Measurements from ENCODE around the gene CD6. TPM values are rescaled to one million over a fixed set of nuclear protein-coding genes. Genes with fewer than 3 reads are reported as not detected.

CD6 gene
- total RNA-seq, 1 experiment from 2014 or later, result 1.4 TPM

DNA sequence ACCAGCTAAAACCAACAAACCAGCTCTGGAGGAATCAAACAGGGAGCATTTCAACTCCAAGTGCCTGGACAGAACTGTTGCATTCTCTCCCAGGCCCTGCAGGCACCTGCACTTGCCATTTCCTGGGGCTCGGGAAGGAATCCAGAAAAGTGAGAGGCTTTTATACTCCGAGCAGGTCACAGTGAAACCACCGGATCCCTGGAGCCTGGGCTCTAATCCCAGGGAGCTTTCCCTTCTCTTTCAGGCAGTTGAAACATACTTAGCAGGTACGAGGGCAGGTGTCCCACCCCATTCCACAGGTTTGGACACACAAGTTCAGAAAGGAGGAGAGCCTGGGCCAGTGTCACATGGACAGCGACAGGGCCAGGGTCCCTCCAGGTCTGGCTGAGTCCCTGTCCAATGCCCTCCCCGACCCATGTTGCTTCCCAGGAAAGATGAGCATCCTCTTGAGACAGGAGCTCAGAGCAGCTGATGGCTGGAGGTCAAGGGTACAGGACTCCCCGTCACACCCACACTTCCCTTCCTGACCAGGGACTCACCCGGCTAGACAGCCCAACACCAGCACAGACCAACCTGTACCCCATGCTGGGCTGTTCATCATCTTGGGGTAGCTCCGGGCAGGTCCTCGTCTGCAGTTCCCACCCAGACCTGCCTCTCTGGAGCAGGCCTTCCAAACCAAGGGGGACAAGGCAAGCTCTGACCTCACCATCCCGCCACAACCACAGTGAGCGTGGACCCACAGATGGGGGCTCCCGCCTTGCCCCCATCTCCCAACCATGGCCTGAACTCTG is 80.9 kb downstream of the CD6 start:
- no peak for TF ChIP-seq EGR1 (IDR thresholded peaks at IDR 0.05; ENCODE audit: low read depth)
- no peak for TF ChIP-seq EZH2 (IDR thresholded peaks at IDR 0.05)
- TF ChIP-seq SIN3A (IDR thresholded peaks at IDR 0.05; ENCODE audit: low read depth), result no peak
- TF ChIP-seq SP1 (IDR thresholded peaks at IDR 0.05; ENCODE audit: low read depth), result no peak
- TF ChIP-seq RAD21 (IDR thresholded peaks at IDR 0.05; ENCODE audit: low read depth), result no peak
- no peak overlapping the region for H3K9ac ChIP-seq (ENCODE audit: low read length)
- no peak overlapping the region for H3K4me3 ChIP-seq (replicated peaks in 1 of 2; ENCODE audit: low read depth in 1 of 2, low read length in 2 of 2)
- no peak overlapping the region for H3K4me2 ChIP-seq (ENCODE audit: low read length)
- ChIA-PET CTCF (no interaction called here), RAD21 (ENCODE audit: low non-redundant PET in 1 of 2, low total read pairs in 2 of 2, uncharacterized antibody in 2 of 2, unreplicated experiment in 2 of 2) (no interaction called here), POLR2A (no interaction called here)
- H3K27ac ChIP-seq (ENCODE audit: low read depth, low read length), result no peak overlapping the region
- H3K36me3 ChIP-seq (ENCODE audit: control insufficient read depth in 1 of 2, insufficient read depth in 2 of 2, low read length in 2 of 2), result no peaks in the 10 kb centered on the region
- H3K4me1 ChIP-seq (ENCODE audit: control insufficient read depth in 1 of 2, insufficient read depth in 2 of 2, low read length in 2 of 2), result no peaks in the 10 kb centered on the region
- H3K9me3 ChIP-seq (ENCODE audit: control insufficient read depth in 1 of 2, insufficient read depth in 1 of 2, low read depth in 1 of 2, low read length in 2 of 2), result no peaks in the 10 kb centered on the region
- H3K27me3 ChIP-seq (ENCODE audit: insufficient read depth, low read length), result peaks cover 8% of the 10 kb centered on the region; the same call in 1 of the 2 replicates
- ATAC-seq (no peak), DNase-seq (ENCODE audit: low read depth, low spot score) (no peak)
- H2AFZ ChIP-seq (ENCODE audit: low read depth, low read length, poor library complexity, severe bottlenecking), result no peak overlapping the region
- no TSS peak for BruUV-seq (replicated peaks)
- no peaks in the 10 kb centered on the region for H3K79me2 ChIP-seq (ENCODE audit: insufficient read depth, low read length)
- H4K20me1 ChIP-seq (ENCODE audit: insufficient read depth), result no peaks in the 10 kb centered on the region
- intact Hi-C loops (cut with micrococcal nuclease), result no loop called here
- no peaks in the 10 kb centered on the region for H3K9me2 ChIP-seq (ENCODE audit: insufficient read depth)

DNA sequence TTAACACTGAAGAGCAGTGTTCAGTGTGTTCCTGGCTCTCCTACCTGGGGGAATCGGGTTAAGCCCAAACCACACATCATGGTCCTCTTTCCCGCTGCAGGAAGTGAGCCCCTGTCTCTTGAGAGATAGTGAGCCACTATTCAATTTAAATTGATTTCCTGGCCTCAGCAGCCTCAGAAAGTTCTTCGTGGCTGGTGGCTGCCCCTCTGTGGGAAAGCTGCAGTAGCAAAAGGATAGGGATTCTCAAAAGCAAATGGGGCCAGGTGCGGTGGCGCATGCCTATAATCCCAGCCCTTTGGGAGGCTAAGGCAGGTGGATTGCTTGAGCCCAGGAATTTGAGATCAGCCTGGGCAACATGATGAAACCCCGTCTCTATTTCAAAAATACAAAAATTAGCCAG is 81.7 kb downstream of the CD6 start:
- Histone ChIP-seq H3K36me3 (ENCODE audit: control insufficient read depth in 1 of 2, insufficient read depth in 2 of 2, low read length in 2 of 2) (no peaks in the 10 kb centered on the region), H4K20me1 (ENCODE audit: insufficient read depth) (no peaks in the 10 kb centered on the region), H3K27ac (ENCODE audit: low read depth, low read length) (no peak overlapping the region), H3K4me2 (ENCODE audit: low read length) (no peak overlapping the region), H3K79me2 (ENCODE audit: insufficient read depth, low read length) (no peaks in the 10 kb centered on the region), H2AFZ (ENCODE audit: low read depth, low read length, poor library complexity, severe bottlenecking) (no peak overlapping the region), H3K4me1 (ENCODE audit: control insufficient read depth in 1 of 2, insufficient read depth in 2 of 2, low read length in 2 of 2) (no peaks in the 10 kb centered on the region), H3K9me3 (ENCODE audit: control insufficient read depth in 1 of 2, insufficient read depth in 1 of 2, low read depth in 1 of 2, low read length in 2 of 2) (no peaks in the 10 kb centered on the region), H3K4me3 (replicated peaks in 1 of 2; ENCODE audit: low read depth in 1 of 2, low read length in 2 of 2) (no peak overlapping the region), H3K9me2 (ENCODE audit: insufficient read depth) (no peaks in the 10 kb centered on the region), H3K27me3 (ENCODE audit: insufficient read depth, low read length) (no peaks in the 10 kb centered on the region), H3K9ac (ENCODE audit: low read length) (no peak overlapping the region)
- no peak for TF ChIP-seq FOSL1 (IDR thresholded peaks at IDR 0.05; ENCODE audit: low read depth)
- TF ChIP-seq TCF7L2 (IDR thresholded peaks at IDR 0.05; ENCODE audit: borderline replicate concordance, extremely low read depth, insufficient read depth, insufficient read length), result no peak
- TF ChIP-seq ZFX (IDR thresholded peaks at IDR 0.05), result no peak
- TF ChIP-seq JUND (IDR thresholded peaks at IDR 0.05), result no peak
- TF ChIP-seq ZNF274 (IDR thresholded peaks at IDR 0.05; ENCODE audit: low read depth, low read length), result no peak
- no peak for TF ChIP-seq CEBPB (IDR thresholded peaks at IDR 0.05; ENCODE audit: low read depth)
- no peak for TF ChIP-seq SP1 (IDR thresholded peaks at IDR 0.05; ENCODE audit: low read depth)
- TF ChIP-seq, protein P1, sequence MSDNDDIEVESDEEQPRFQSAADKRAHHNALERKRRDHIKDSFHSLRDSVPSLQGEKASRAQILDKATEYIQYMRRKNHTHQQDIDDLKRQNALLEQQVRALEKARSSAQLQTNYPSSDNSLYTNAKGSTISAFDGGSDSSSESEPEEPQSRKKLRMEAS (IDR thresholded peaks at IDR 0.05), result no peak
- TF ChIP-seq POLR2A (IDR thresholded peaks at IDR 0.05; ENCODE audit: borderline replicate concordance, extremely low read depth, insufficient read depth, insufficient read length), result no peak
- TF ChIP-seq, protein P2, sequence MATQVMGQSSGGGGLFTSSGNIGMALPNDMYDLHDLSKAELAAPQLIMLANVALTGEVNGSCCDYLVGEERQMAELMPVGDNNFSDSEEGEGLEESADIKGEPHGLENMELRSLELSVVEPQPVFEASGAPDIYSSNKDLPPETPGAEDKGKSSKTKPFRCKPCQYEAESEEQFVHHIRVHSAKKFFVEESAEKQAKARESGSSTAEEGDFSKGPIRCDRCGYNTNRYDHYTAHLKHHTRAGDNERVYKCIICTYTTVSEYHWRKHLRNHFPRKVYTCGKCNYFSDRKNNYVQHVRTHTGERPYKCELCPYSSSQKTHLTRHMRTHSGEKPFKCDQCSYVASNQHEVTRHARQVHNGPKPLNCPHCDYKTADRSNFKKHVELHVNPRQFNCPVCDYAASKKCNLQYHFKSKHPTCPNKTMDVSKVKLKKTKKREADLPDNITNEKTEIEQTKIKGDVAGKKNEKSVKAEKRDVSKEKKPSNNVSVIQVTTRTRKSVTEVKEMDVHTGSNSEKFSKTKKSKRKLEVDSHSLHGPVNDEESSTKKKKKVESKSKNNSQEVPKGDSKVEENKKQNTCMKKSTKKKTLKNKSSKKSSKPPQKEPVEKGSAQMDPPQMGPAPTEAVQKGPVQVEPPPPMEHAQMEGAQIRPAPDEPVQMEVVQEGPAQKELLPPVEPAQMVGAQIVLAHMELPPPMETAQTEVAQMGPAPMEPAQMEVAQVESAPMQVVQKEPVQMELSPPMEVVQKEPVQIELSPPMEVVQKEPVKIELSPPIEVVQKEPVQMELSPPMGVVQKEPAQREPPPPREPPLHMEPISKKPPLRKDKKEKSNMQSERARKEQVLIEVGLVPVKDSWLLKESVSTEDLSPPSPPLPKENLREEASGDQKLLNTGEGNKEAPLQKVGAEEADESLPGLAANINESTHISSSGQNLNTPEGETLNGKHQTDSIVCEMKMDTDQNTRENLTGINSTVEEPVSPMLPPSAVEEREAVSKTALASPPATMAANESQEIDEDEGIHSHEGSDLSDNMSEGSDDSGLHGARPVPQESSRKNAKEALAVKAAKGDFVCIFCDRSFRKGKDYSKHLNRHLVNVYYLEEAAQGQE (IDR thresholded peaks at IDR 0.05; ENCODE audit: low read depth), result no peak
- TF ChIP-seq, protein P3, sequence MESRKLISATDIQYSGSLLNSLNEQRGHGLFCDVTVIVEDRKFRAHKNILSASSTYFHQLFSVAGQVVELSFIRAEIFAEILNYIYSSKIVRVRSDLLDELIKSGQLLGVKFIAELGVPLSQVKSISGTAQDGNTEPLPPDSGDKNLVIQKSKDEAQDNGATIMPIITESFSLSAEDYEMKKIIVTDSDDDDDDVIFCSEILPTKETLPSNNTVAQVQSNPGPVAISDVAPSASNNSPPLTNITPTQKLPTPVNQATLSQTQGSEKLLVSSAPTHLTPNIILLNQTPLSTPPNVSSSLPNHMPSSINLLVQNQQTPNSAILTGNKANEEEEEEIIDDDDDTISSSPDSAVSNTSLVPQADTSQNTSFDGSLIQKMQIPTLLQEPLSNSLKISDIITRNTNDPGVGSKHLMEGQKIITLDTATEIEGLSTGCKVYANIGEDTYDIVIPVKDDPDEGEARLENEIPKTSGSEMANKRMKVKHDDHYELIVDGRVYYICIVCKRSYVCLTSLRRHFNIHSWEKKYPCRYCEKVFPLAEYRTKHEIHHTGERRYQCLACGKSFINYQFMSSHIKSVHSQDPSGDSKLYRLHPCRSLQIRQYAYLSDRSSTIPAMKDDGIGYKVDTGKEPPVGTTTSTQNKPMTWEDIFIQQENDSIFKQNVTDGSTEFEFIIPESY (IDR thresholded peaks at IDR 0.05; ENCODE audit: extremely low read depth, insufficient replicate concordance, low read length), result no peak
- no peak for TF ChIP-seq CBX3 (IDR thresholded peaks at IDR 0.05; ENCODE audit: low read depth)
- TF ChIP-seq EZH2 (IDR thresholded peaks at IDR 0.05), result no peak
- TF ChIP-seq RAD21 (IDR thresholded peaks at IDR 0.05; ENCODE audit: low read depth), result no peak
- POLR2A ChIA-PET, result no interaction called here
- CTCF ChIA-PET, result no interaction called here
- BruUV-seq (replicated peaks), result no TSS peak
- RAD21 ChIA-PET (ENCODE audit: low non-redundant PET in 1 of 2, low total read pairs in 2 of 2, uncharacterized antibody in 2 of 2, unreplicated experiment in 2 of 2), result no interaction called here
- DNase-seq (ENCODE audit: low read depth, low spot score), result no peak
- intact Hi-C loops (cut with micrococcal nuclease), result no loop called here
- ATAC-seq, result no peak

Data from HCT116 (cell line).